HG03060 (cell line): ENCODE measurements around the gene CCNB1.
A peak's percentile ranks its signal among the peaks of the same experiment; 100 is the strongest.
"Not testable (repeated sequence)": the region's sequence is repeated elsewhere in the genome, so short reads cannot be mapped to it uniquely, and the experiment has no call there.

ENCODE experiments used
- ATAC-seq: cut with Tn5 transposase; IDR thresholded peaks from one replicate; pipeline ENCODE4 v1.9.1; 2021; ENCODE audit warnings: low read depth, moderate number of reproducible peaks; ENCODE audit not compliant: unreplicated experiment

The CCNB1 gene

GRCh38 chr5:69181659-69182293, 14.8 kb downstream of the CCNB1 start:
- ATAC-seq, result not testable (repeated sequence)

DNA sequence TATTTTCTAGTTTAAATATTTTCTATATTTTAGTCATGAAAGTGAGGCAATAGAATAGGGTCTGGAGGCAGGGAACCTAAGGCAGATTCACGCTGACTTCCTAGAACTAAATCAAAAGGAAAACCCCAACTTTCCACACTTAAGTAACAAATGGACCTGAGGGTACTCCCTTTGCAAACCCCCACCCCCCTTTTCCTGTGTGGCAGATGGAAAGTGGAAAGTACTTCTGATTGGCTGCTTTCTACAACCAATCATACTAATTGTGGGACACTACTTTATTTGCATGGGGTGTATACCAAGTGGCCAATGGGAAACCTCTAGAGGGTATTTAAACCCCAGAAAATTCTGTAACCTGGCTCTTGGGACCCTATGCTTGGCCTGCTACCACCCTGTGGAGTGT, 17.7 kb downstream of the CCNB1 start:
- no peak for ATAC-seq

DNA sequence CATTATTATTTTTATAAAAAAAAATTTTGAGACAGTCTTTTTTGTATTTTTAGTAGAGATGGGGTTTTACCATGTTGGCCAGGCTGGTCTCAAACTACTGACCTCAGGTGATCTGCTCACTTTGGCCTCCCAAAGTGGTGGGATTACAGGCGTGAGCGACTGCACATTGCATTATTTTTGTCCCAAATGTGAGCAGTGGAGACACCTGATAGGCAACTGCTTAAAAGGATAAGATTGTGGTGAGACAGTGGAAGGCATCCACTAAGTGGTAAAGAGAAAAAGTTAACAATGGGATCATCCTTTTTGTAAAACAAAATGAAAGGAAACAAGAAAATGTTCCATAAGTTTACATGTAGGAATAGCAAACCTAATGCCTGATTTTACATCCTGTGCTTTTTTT, 20.4 kb downstream of the CCNB1 start:
- no peak for ATAC-seq

- no peak for ATAC-seq
Measured at GRCh38 chr5:69188811-69189161, 21.8 kb downstream of the CCNB1 start.

GRCh38 chr5:69189162-69190086, 22.5 kb downstream of the CCNB1 start, which contains the start of gene CENPH:
Gene CENPH, plus strand, starts transcription at chr5:69189583. Its CDS starts 52 bp downstream, at chr5:69189635.
- peak; percentile 62 for ATAC-seq

- ATAC-seq, result no peak
Measured at GRCh38 chr5:69202497-69202896, 35.5 kb downstream of the CCNB1 start.

- no peak for ATAC-seq
Measured at GRCh38 chr5:69206528-69207190, 39.7 kb downstream of the CCNB1 start.

DNA sequence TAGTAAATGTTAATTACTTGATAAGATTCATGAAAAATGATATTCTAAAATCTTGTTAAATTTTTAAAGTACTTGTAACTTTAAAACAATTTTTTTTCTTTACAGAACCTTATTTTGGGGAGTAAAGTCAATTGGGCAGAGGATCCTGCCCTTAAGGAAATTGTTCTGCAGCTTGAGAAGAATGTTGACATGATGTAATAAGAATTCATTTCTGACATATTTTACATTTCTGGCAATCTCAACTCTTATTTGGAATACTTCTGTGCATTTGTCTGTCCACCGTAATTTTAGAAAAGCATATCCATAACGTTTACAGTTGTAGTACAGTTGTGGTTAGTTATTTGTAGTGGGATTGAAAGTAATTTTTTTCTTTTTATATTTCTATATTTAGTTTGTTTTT, 42.7 kb downstream of the CCNB1 start:
- no peak for ATAC-seq

- ATAC-seq, result no peak
Measured at GRCh38 chr5:69211200-69211599, 44.2 kb downstream of the CCNB1 start.

- ATAC-seq, result no peak
Measured at GRCh38 chr5:69212022-69212421, 45.1 kb downstream of the CCNB1 start.

GRCh38 chr5:69213513-69214215, 46.7 kb downstream of the CCNB1 start:
- no peak for ATAC-seq

DNA sequence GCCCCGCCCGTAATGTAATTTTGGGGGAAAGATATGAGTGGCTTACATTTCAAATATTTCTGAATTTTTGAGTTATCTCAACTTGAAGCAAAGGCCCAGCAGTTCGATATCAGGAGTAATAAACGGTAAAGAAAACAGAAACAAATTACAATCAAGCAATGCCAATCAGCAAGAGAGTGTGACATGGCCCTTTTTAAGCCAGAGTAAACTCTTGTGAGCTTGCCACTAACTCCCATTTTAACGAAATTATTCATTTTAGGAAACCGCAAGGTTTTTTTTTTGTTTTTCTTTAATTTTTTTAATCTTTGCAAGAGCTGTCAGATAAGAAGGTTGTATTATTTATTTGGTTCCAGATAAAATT, 50.2 kb downstream of the CCNB1 start:
- no peak for ATAC-seq

DNA sequence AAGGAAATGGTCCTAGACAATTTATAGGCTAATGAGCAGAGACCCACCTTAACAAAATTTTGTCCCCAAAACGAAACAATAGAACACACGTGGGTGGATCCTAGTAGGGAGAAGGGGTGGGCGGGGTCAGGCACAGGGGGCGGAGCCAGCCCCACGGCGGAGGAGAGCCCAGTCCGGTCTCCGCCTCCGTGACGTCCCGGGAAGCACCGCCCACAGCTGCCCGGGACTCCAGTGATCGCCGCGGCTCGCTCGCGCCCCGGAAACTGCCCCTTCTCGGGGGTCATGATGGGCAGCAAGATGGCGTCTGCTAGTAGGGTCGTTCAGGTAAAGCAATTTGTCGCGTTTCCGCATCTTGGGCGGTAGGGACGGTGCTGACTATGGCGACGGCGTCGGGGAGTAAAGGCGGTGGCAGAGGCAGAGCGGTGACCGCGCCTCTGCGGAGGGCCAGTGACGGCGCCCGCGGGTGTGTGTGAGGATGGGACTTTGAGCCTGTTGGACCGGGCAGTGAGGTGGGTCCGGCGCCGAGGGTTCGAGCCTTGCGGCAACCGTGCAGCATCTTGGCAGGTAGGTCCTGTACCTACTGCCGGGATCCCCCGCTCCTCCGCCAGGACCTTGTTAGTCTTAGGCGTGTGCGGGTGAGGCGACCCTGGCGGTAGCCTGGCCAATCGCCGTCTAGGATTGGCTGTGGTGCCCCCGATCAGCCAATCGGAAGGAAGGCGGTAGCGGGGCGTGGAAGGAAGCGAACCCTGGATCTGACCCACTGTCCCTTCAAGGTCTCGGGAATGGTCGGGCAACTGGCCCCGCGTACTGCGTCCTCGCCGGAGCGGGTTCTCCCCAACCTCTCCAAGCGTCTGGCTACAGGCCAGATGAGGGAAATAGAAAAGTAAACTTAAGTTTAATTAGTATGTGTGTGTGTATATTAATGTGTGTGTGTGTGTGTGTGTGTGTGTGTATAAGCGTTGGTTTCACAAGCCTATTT, 50.9 kb downstream of the CCNB1 start:
- peak; percentile 67 for ATAC-seq

DNA sequence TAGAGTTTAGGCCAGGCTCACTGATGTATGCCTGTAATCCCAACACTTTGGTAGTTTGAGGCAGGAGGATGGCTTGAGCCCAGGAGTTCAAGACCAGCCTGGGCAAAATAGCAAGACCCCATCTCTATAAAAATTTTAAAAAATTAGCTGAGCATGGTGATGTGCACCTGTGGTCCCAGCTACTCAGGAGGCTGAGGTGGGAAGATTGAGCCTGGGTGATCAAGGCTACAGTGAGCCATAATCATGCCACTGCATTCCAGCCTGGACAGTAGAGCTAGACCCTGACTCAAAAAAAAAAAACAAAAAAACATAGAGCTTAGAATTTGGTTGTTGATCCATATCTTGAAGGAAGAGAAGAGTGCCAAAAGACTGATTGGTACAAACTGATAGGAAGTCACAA, 53.0 kb downstream of the CCNB1 start:
- ATAC-seq, result no peak

GRCh38 chr5:69220371-69220770, 53.4 kb downstream of the CCNB1 start:
- not testable (repeated sequence) for ATAC-seq

GRCh38 chr5:69220833-69221232, 53.9 kb downstream of the CCNB1 start:
- ATAC-seq, result not testable (repeated sequence)

DNA sequence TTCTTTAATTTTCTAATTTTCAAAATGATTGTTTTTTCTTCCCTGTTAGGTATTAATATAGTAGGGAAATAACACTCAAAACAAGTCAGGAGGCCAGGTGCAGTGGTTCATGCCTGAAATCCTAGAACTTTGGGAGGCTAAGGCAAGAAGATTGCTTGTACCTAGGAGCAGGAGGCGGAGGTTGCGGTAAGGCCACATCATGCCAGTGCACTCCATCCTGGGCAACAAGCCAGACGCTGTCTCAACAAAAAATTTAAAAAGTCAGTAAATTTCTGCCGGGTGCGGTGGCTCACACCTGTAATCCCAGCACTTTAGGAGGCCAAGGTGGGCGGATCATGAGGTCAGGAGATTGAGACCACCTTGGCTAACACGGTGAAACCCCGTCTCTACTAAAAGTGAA, 57.6 kb downstream of the CCNB1 start:
- ATAC-seq, result no peak

- ATAC-seq, result no peak
Measured at GRCh38 chr5:69225860-69226259, 58.9 kb downstream of the CCNB1 start.
